ENCODE results near the gene COPG2. TPM values are rescaled to one million over a fixed set of nuclear protein-coding genes. Genes with fewer than 3 reads are reported as not detected.

The COPG2 gene
- total and polyA plus RNA-seq, 2 of the 13 experiments (the other 11 are each of a cell fraction or from before 2014, with no cell fraction given), result 14.1 to 17.7 TPM

GRCh38 chr7:130668258-130669084 lies at the start of gene COPG2 (continued):
- TF ChIP-seq KDM5A (IDR thresholded peaks at IDR 0.05; ENCODE audit: borderline replicate concordance, low read length) (peak; percentile 36; the same call in 1 of the 2 replicates), KLF6 (CRISPR knock-in tag; IDR thresholded peaks at IDR 0.05) (no peak), HCFC1 (IDR thresholded peaks at IDR 0.05; ENCODE audit: low read depth, low read length) (no peak), SETDB1 (CRISPR knock-in tag; IDR thresholded peaks at IDR 0.05; ENCODE audit: borderline replicate concordance) (no peak), KAT8 (CRISPR knock-in tag; IDR thresholded peaks at IDR 0.05) (peak; percentile 57), HNRNPK (IDR thresholded peaks at IDR 0.05; ENCODE audit: low read depth, low read length, poor library complexity, severe bottlenecking) (peak; percentile 15), ZNF83 (CRISPR knock-in tag; IDR thresholded peaks at IDR 0.05; ENCODE audit: borderline replicate concordance) (no peak), ZNF567 (CRISPR knock-in tag; IDR thresholded peaks at IDR 0.05; ENCODE audit: borderline replicate concordance) (0 out of 2 replicates have a peak, but pooled peaks have one; percentile 53), TCF12 (IDR thresholded peaks at IDR 0.05) (no peak), TCF12 (CRISPR knock-in tag; IDR thresholded peaks at IDR 0.05) (no peak), ONECUT2 (CRISPR knock-in tag; IDR thresholded peaks at IDR 0.05) (no peak), SIX1 (CRISPR knock-in tag; IDR thresholded peaks at IDR 0.05; ENCODE audit: borderline replicate concordance) (no peak), JUN (CRISPR knock-in tag; IDR thresholded peaks at IDR 0.05) (no peak), KDM3A (CRISPR knock-in tag; IDR thresholded peaks at IDR 0.05; ENCODE audit: low read depth) (no peak), SIX4 (CRISPR knock-in tag; IDR thresholded peaks at IDR 0.05) (no peak), ZNF652 (CRISPR knock-in tag; IDR thresholded peaks at IDR 0.05; ENCODE audit: borderline replicate concordance, low read depth) (no peak)
- TF ChIP-seq, protein P1, sequence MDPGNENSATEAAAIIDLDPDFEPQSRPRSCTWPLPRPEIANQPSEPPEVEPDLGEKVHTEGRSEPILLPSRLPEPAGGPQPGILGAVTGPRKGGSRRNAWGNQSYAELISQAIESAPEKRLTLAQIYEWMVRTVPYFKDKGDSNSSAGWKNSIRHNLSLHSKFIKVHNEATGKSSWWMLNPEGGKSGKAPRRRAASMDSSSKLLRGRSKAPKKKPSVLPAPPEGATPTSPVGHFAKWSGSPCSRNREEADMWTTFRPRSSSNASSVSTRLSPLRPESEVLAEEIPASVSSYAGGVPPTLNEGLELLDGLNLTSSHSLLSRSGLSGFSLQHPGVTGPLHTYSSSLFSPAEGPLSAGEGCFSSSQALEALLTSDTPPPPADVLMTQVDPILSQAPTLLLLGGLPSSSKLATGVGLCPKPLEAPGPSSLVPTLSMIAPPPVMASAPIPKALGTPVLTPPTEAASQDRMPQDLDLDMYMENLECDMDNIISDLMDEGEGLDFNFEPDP (CRISPR knock-in tag; conservative IDR thresholded peaks at IDR 0.05), result no peak
- TF ChIP-seq, protein P2, sequence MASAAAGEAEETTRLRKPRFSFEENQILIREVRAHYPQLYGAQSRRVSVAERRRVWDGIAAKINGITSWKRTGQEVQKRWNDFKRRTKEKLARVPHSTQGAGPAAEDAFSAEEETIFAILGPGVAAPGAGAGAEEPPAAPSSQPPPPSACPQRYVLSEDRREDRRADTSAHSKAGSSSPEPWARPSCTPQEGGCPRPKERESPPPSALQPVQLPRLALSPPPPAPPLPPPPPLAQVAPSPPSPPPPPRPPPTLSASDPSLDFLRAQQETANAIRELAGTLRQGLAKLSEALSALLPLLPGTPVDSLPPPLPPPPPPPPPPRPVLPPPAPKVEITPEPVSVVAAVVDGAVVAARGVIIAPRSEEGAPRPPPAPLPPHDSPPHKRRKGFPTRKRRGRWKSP (CRISPR knock-in tag; IDR thresholded peaks at IDR 0.05), result 0 out of 2 replicates have a peak, but pooled peaks have one; percentile 3
- TF ChIP-seq, protein P3, sequence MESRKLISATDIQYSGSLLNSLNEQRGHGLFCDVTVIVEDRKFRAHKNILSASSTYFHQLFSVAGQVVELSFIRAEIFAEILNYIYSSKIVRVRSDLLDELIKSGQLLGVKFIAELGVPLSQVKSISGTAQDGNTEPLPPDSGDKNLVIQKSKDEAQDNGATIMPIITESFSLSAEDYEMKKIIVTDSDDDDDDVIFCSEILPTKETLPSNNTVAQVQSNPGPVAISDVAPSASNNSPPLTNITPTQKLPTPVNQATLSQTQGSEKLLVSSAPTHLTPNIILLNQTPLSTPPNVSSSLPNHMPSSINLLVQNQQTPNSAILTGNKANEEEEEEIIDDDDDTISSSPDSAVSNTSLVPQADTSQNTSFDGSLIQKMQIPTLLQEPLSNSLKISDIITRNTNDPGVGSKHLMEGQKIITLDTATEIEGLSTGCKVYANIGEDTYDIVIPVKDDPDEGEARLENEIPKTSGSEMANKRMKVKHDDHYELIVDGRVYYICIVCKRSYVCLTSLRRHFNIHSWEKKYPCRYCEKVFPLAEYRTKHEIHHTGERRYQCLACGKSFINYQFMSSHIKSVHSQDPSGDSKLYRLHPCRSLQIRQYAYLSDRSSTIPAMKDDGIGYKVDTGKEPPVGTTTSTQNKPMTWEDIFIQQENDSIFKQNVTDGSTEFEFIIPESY (CRISPR knock-in tag; IDR thresholded peaks at IDR 0.05), result no peak
- TF ChIP-seq, protein P4, sequence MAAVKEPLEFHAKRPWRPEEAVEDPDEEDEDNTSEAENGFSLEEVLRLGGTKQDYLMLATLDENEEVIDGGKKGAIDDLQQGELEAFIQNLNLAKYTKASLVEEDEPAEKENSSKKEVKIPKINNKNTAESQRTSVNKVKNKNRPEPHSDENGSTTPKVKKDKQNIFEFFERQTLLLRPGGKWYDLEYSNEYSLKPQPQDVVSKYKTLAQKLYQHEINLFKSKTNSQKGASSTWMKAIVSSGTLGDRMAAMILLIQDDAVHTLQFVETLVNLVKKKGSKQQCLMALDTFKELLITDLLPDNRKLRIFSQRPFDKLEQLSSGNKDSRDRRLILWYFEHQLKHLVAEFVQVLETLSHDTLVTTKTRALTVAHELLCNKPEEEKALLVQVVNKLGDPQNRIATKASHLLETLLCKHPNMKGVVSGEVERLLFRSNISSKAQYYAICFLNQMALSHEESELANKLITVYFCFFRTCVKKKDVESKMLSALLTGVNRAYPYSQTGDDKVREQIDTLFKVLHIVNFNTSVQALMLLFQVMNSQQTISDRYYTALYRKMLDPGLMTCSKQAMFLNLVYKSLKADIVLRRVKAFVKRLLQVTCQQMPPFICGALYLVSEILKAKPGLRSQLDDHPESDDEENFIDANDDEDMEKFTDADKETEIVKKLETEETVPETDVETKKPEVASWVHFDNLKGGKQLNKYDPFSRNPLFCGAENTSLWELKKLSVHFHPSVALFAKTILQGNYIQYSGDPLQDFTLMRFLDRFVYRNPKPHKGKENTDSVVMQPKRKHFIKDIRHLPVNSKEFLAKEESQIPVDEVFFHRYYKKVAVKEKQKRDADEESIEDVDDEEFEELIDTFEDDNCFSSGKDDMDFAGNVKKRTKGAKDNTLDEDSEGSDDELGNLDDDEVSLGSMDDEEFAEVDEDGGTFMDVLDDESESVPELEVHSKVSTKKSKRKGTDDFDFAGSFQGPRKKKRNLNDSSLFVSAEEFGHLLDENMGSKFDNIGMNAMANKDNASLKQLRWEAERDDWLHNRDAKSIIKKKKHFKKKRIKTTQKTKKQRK (IDR thresholded peaks at IDR 0.05; ENCODE audit: low read length), result no peak
- TF ChIP-seq, protein P5, sequence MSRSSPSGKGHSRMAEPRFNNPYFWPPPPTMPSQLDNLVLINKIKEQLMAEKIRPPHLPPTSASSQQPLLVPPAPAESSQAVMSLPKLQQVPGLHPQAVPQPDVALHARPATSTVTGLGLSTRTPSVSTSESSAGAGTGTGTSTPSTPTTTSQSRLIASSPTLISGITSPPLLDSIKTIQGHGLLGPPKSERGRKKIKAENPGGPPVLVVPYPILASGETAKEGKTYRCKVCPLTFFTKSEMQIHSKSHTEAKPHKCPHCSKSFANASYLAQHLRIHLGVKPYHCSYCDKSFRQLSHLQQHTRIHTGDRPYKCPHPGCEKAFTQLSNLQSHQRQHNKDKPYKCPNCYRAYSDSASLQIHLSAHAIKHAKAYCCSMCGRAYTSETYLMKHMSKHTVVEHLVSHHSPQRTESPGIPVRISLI (CRISPR knock-in tag; IDR thresholded peaks at IDR 0.05; ENCODE audit: borderline replicate concordance), result no peak
